Epidermal melanocyte (primary cell): ENCODE data around the gene SLC22A31.
A peak's percentile ranks its signal among the peaks of the same experiment; 100 is the strongest.

ENCODE experiments used
- DNase-seq: peaks from one replicate; pipeline ENCODE4 v3.0.0; 2011; ENCODE audit warnings: low spot score; ENCODE audit not compliant: insufficient read length

Gene SLC22A31

GRCh38 chr16:89217138-89217387, 16.7 kb upstream of the SLC22A31 start:
- no peak for DNase-seq

- peak; percentile 78 for DNase-seq
Measured at GRCh38 chr16:89216315-89217137, 16.2 kb upstream of the SLC22A31 start.

GRCh38 chr16:89210904-89211515, 10.7 kb upstream of the SLC22A31 start:
- no peak for DNase-seq

DNA sequence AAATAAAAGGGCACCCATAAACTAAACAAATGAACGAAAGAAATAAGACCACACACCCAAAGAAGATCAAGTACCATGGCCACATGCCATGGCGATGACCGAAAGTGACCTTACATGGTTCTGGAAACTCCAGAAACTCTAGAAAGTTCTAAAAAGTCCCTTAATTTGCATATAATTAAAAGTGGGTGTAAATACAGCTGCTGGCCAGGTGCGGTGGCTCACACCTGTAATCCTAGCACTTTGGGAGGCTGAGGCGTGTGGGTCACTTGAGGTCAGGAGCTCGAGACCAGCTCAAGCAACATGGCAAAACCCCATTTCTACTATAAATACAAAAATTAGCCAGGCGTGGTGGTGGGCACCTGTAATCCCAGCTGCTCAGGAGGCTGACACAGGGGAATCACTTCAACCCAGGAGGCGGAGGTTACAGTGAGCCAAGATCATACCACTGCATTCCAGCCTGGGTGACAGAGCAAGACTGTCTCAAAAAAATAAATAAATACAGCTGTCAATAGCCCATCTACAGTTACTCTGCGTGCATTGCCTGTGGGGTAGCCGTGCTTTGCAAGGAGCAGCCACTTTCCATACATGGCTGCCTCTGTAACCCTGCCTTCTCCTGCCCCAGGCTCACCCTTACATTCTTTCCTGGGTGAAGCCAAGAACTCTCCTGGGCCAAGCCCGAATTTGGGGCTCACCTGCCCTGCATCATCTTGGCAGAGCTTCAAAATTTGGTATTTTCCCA, 10.0 kb upstream of the SLC22A31 start:
- DNase-seq, result no peak

DNA sequence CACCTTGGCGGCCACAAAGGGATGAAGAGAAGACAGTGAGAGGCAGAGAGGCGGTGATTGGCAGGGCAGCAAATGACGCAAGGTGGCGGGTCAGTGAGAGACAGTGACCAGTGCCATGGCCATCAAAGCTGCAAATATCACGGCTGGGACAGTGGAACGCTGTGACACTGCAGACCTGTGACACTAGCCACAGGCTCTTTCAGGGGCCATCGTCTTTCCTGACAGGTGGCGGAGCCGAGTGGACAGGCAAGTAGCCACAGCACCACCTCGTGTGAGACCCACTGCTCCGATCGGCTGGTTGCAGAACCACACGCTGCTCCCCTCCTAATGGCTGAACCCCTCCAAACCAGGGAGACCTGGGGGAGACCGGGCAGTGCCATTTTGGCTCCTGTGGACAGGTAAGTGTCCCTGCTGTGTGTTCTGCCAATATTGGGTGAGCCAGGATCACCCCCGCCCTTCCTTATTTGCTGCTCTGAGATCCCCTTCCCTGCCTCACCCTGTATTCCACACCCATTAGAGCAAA, 9.2 kb upstream of the SLC22A31 start:
- no peak for DNase-seq

DNA sequence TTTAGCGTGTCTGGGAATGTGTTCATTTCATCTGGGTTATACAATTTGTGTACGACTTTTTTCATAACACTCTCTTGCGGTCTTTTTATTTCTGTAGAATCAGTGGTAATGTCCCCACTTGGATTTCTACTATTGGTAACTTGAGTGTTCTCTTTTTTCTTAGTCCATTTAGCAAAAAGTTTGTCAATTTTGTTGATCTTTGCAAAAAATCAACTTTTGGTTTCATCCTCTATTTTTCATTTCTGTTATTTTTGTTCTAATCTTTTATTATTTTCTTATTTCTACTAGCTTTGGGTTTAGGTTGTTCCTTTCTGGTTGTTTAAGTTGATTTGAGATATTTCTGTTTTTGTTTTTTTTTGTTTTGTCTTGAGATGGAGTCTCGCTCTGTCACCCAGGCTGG, 7.7 kb upstream of the SLC22A31 start:
- DNase-seq, result no peak

- DNase-seq, result no peak
Measured at GRCh38 chr16:89202422-89203215, 2.3 kb upstream of the SLC22A31 start.

DNA sequence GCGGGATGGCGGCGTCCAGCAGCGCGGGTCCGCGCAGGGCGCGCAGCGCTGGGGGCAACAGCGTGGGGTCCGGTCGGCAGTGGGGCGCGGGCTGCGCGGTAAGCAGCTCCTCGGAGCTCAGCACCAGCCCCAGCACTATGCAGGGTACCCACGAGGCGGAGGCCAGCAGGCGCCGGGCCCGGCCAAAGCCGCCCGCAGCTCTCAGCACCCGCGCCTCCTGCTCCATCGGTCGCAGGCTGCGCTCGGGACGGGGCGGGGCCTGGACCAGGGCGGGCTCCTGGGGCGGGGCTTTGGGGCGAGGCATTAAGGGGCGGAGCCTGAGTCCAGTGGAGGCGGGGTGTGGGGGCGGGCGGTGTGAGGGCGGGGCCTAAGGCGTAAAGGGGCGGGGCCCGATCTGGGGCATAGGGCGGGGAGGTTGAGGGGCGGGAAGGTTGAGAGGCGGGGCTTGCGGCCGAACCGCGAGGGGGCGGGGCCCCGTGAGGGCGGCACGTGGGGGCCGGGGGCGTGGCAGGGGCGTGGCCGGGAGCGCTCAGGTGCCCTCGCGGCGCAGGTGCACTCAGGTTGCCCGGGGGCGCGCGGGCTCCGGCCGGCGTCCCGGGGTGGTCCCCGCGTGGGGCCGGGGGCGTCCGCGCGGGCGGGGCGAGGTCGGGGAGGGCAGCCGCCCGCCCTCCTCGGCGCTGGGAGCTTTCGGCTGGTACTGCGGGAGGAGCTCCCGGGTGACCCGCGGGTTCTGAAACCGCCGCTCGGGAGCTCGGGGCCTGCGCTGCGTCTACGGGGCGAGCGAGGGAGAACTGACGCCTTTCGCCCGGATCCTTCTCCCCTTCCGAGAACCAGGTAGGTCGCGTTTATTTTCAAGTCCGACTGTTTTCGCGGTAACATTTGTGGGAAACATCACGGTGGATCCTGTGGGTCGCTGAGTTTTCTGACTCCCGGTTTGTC, 1.4 kb upstream of the SLC22A31 start:
- DNase-seq, result peak; percentile 78

DNA sequence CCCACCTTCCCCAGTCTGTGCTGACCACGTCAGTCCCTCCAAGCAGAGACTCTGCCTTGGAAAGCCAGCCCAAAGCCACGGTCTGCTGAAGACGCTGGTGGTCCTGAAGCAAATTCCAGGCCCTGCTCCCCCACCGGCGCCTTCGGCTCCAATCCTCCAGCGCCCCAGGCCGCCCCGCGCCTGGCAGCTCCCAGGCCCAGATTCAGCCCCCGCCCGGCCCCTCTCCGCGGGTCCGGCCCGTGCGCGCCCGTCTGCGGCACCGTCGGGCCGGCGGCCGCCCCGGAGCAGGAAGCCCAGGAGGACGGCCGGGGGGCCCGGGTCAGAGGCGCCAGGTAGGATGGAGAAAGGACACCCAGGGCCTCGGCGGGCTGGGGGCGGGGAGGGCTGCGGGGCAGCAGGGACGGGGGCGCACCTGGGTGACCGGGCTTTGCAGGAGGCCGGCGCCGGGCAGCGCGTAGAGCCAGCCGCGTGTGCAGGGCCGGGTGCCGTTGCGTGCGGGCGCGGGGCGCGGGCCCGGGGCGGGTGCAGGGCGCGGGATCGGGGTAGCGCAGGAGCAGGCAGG, 594 bp upstream of the SLC22A31 start:
- no peak for DNase-seq

DNA sequence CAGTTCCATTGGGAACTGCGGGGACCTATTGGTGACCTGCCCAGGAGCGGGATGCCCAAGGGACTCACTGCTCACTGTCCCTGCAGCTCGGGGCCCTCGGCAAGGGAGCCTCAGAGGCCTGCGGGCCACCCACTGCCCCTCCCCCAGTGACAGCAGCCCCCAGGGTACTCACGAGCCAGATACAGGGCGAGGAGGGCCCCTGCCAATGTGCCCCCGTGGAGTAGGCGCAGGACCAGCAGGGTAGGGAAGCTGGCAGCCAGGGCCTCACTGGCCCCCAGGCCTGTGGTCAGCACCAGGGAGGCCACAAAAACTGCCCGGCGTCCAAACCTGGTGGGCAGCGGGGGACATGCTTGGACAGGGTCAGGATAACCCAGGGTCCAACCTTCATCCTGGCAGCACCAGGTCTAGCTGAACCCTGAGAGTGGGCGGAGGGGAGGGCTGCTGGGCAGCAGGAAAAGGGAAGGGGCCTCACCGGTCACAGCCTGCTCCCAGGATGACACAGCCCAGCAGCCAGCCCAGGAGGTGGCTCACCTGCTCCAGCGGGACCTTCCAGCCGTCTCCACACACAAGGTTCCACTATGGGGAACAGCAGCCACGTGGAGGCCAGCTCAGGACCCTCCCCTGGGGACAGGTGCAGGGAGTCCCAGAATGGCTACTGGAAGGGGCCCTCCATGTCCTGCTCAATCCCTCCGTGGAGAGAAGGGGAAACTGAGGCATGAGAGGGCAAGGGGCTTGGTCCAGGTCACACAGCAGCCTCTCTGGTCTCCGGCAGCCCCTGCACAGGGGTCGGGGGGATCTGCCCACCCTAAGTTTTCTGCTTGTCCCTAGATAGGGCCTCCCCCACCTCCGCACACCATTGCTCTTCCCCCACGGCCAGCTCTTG, 855 bp downstream of the SLC22A31 start:
- DNase-seq, result no peak

- no peak for DNase-seq
Measured at GRCh38 chr16:89198417-89199240, 1.7 kb downstream of the SLC22A31 start.

- DNase-seq, result no peak
Measured at GRCh38 chr16:89197633-89198416, 2.5 kb downstream of the SLC22A31 start.

- no peak for DNase-seq
Measured at GRCh38 chr16:89197033-89197632, 3.2 kb downstream of the SLC22A31 start.

DNA sequence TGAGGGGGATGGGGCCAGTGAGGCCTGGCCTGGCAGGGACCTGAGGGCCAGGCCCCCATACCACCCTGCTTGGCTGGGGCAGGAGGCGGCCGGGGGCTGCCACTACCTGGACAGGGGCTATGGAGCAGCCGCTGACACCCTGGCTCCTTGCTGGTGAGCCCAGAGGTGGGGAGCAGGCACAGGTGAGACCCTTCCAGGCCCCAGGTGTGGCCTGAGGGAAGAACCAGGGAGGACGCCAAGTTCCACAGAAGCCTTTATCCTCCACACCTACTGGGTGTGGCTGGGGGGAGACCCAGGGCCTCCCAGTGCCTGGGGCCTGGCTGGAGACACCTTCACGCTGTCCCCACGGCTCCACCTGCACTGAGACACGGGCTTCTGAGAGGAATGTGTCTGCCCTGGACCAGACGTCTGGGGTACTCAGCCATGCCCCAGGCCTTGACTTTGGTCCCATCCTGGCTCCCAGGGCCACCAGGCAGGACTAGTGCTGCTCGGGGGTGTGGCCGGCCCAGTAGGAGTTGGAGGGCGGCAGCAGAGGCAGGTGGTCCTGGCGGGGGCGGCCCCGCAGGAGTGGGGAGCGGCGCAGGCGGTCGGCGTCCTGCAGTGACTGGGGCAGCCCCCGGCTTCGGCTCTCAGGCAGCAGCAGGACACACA, 4.7 kb downstream of the SLC22A31 start:
- no peak for DNase-seq

DNA sequence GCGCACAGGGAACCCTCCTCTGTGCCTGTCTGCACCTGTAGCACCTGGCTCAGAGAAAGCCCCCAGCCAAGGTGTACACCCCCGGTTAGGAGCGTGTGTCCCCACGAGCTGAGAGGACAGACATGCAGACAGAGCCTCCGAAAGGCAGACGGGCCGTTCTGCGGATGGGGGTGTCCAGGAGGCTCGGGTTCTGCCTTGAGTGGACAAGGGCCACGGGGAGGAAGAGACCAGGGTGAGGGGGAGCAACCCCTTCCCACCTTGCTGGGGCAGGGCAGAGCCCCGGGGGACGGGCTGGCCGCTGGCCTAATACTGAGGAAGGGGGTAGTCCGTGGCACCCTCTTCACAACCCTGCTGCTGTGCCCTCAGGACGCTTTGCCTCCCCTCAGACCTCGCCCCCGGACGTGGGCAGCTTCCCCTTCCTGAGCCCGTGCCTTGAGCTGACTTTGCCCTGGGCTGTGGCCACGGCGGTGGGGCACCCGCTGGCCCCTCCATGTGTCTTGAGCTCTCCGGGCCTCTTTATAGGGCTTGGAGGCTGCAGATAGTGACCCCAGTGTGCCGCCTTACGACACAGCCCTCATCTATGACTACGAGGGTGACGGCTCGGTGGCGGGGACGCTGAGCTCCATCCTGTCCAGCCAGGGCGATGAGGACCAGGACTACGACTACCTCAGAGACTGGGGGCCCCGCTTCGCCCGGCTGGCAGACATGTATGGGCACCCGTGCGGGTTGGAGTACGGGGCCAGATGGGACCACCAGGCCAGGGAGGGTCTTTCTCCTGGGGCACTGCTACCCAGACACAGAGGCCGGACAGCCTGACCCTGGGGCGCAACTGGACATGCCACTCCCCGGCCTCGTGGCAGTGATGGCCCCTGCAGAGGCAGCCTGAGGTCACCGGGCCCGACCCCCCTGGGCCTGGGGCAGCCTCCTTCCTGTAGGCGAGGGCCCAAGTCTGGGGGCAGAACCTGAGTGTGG, 5.7 kb downstream of the SLC22A31 start:
- DNase-seq, result no peak
